SK-MEL-5 (cell line): ENCODE data around the gene GSTT4. TPM values are rescaled to one million over a fixed set of nuclear protein-coding genes. Genes with fewer than 3 reads are reported as not detected.

ENCODE experiments used
- total RNA-seq: library from RNA; depleted of rRNA; stranded (reverse); fragments of >200 nt; shearing (Covaris generic); gene quantifications from 2 replicates; pipeline ENCODE4 v1.2.3, GENCODE V29; 2014; rRNA removed

GSTT4 gene
- total RNA-seq, 1 experiment from 2014 or later = not detected

Other genes with a start within 250 kb of the GSTT4 start
- not detected in 2 replicates for gene C22orf15, start 242.5 kb downstream of the GSTT4 start, total RNA-seq
- 76.0 and 90.5 TPM in 2 replicates for gene CHCHD10, start 237.5 kb downstream of the GSTT4 start, total RNA-seq
- 1.1 TPM in 2 replicates for gene MMP11, start 232.6 kb downstream of the GSTT4 start, total RNA-seq
- gene SMARCB1, start 218.5 kb downstream of the GSTT4 start, total RNA-seq = 71.1 and 78.4 TPM in 2 replicates
- gene DERL3, start 166.4 kb downstream of the GSTT4 start, total RNA-seq = 0.13 and 0.26 TPM in 2 replicates
- gene SLC2A11, start 147.6 kb downstream of the GSTT4 start, total RNA-seq = 20.6 and 20.7 TPM in 2 replicates
- gene MIF, start 111.1 kb downstream of the GSTT4 start, total RNA-seq = 837 and 896 TPM in 2 replicates
- 1.2 TPM in 2 replicates for gene GSTT2B, start 44.3 kb downstream of the GSTT4 start, total RNA-seq
- gene DDTL, start 38.6 kb downstream of the GSTT4 start, total RNA-seq = 1.6 and 1.8 TPM in 2 replicates
- gene DDT, start 31.0 kb downstream of the GSTT4 start, total RNA-seq = 397 and 481 TPM in 2 replicates
- gene GSTT2, start 25.3 kb downstream of the GSTT4 start, total RNA-seq = not detected in 2 replicates
- 28.4 and 29.1 TPM in 2 replicates for gene CABIN1, start 5.9 kb upstream of the GSTT4 start, total RNA-seq
- 0.03 and 0.05 TPM in 2 replicates for gene SUSD2, start 176.0 kb upstream of the GSTT4 start, total RNA-seq
- gene GGT5, start 239.6 kb upstream of the GSTT4 start, total RNA-seq = 0.13 TPM in 1 of 2 replicates, not detected in the other